ENCODE results near the gene ZNF625.
"Not testable (repeated sequence)": the region's sequence is repeated elsewhere in the genome, so short reads cannot be mapped to it uniquely, and the experiment has no call there.

ZNF625 gene

GRCh38 chr19:12137221-12137940, 19.2 kb downstream of the ZNF625 start:
- DNase-seq: no peak

- no peak for DNase-seq
Observed at GRCh38 chr19:12133069-12133468, 23.5 kb downstream of the ZNF625 start.

- DNase-seq: no peak
Observed at GRCh38 chr19:12126707-12127106, 29.8 kb downstream of the ZNF625 start.

- no peak for DNase-seq
Observed at GRCh38 chr19:12117201-12117970, 39.1 kb downstream of the ZNF625 start.

- no peak for DNase-seq
Observed at GRCh38 chr19:12113121-12113520, 43.4 kb downstream of the ZNF625 start.

- no peak for DNase-seq
Observed at GRCh38 chr19:12112701-12113100, 43.8 kb downstream of the ZNF625 start.

- DNase-seq: no peak
Observed at GRCh38 chr19:12111943-12112637, 44.4 kb downstream of the ZNF625 start.

GRCh38 chr19:12111176-12111575, 45.4 kb downstream of the ZNF625 start:
- DNase-seq: no peak

GRCh38 chr19:12103909-12104308, 52.6 kb downstream of the ZNF625 start:
- not testable (repeated sequence) for DNase-seq

GRCh38 chr19:12098040-12098439, 58.5 kb downstream of the ZNF625 start:
- DNase-seq: no peak

- no peak for DNase-seq
Observed at GRCh38 chr19:12095111-12095790, 61.3 kb downstream of the ZNF625 start.
